ENCODE results near the gene TGFB1I1.

The TGFB1I1 gene

DNA sequence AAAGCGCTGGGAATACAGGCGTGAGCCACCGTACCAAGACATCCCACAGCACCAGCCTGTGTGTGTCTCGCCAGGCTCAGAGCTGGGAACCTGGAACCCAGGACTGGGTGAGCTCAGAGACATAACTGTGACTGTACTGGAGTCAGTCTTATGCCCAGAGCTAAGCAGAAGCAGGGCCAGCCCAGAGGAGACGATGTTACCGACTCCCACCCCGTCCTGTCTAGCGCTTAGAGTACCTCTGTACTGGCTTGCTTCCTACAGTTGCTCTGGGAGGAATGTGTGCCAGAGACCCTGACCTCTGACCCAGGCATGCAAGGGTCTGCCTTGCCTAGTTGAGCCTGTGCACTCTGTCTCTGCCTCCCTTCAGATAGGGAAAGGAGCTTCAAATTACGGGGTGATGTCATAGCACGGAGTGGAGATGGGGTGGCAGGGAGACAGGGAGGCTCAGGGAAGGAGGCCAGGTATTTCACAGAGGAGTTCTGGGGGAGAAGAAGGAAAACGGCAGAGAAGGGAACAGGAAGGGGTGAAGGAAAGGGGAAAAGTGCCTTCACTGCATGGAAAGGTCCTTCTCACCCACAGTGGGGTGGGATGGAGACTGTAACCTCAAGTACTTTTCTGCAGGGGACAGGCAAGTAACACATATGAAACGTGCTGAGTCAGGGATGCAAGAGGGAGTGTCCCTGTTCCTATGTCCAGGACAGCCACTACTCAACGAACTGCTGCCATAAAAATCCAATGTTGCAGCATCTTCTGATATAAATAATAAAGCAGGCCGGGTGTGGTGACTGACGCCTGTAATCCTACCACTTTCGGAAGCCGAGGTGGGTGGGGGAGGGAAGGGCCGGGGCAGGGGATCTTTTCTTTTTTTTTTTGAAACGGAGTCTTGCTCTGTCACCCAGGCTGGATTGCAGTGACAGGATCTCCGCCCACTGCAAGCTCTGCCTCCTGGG lies 18.4 kb upstream of the TGFB1I1 start:
- no peak for DNase-seq

DNA sequence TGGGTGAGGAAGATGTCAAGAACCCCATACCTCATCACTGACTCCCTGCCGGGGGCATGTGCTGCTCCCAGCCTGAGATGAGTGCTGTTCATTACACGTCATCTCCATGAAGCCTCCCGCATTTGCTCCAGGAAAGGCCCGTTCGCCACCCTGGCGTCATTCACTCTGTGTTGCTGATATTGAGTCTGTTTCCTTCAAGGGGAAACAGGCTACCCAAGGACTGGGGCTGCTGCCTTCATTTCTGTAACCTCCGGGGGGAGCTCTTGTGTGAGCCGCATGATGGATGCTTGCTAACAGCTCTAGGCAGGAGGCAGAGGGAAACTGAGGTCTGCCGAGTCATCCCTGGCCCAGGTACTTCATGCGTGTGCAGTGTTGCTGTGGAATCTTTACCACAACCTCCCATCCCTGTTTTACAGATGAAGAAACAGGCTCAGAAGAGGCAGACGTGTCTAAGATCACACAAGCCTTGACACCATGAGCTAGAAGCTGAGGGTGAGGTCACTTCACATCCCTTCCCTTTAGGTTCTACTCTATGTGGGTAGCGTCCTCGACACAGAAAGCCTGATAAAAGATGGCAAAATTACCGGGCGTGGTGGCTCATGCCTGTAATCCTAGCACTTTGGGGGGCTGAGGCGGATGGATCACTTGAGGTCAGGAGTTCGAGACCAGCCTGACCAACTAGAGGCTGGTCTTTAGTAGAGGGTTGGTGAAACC lies 16.2 kb upstream of the TGFB1I1 start:
- DNase-seq: no peak

DNA sequence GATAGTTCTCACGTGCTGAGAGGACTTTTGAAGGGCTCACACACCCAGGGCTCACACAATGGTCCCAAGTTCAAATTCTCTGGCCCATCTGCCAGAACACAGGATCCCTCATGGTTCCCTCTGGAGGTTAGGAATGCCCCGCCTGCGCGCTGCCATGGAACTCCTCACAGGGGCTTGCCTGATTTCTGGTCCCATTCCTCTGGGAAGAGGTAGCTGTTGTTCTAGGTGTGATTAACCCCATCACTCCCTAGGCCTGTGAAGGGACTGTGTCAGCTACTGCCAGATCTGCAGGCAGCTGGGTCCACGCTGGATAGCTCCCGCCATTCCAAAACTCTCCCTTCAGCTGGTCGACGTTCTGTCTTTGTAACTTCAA lies 15.0 kb upstream of the TGFB1I1 start:
- DNase-seq: no peak

DNA sequence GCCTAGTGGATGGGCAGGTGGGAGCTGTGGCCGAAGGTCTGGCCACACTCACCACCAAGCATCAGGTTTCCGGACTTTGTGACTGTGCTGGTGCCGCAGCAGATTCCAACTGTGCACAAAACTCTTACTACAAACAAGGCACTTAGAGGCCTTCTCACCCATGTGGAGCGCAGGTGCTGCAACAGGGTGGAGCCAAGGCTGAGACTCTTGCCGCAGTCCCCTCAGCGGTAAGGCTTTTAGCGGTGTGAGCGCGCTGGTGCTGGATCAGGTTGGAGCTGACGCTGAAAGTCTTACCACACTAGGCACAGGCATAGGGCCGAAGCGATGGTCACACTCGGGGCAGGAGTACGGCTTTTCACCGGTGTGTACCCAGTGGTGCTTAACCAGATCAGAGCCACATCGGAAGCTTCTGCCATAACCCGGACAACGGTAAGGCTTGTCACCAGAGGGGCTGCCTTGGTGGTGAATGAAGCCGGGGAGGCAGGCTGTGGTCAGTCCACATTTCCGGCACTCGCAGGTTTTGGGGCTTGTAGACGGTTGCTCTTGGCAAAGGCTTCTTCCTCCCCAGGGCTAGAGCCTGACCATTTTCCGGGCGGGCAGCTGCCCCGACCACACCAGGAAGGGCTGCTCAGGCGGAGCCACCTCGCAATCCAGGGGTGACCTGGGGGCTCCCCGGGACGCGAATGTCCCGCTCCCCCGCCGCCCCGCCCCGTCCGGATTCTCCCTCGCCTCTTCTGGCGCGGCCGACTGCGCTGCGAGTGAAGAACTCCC lies 13.7 kb upstream of the TGFB1I1 start:
- peak; percentile 61 for DNase-seq

DNA sequence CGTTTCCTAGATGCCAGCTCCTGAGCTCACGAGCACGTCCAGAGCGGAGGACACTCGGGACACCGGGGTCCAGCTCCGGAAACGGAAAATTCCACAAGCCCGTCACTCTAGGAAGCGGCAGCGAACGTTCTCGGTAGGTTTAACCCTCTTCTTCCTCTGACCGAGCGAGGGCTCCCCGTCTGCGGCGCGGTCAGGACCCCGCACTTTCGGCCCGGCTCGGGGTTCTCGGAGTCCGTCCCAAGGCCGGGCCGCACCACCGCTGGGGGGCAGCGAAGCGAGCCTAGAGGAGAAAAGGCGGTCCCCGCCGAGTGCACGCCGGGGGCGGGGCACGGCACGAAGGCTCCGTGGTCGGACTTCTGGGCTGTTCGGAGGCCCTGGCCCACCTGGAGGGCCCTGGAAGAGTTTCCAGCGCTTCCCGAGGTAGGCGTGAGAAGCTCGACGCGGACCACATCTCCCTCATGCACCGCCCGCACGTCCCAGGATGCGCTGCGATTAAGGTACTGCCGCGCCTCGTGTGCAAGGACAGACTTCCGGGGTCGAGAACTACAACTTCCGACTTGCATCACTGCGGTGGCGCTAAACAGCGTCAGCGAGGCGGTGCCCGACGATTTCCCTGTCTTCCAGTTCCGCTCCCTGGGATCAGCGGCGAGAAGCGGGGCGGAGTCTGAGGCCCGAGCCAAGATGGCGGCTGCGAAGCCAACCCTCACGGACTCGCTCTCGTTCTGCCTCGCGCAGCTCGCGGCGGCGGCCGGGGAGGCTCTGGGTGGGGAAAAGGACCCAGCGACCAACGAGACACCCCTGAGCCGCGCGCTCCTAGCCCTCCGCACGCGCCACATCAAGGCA lies 12.9 kb upstream of the TGFB1I1 start, which contains the start of gene ARMC5:
Gene ARMC5 (plus strand): TSS at position 658 of the 843 bp plus-strand sequence. CDS start 24 bp downstream, at position 682.
- DNase-seq: peak; percentile 94

DNA sequence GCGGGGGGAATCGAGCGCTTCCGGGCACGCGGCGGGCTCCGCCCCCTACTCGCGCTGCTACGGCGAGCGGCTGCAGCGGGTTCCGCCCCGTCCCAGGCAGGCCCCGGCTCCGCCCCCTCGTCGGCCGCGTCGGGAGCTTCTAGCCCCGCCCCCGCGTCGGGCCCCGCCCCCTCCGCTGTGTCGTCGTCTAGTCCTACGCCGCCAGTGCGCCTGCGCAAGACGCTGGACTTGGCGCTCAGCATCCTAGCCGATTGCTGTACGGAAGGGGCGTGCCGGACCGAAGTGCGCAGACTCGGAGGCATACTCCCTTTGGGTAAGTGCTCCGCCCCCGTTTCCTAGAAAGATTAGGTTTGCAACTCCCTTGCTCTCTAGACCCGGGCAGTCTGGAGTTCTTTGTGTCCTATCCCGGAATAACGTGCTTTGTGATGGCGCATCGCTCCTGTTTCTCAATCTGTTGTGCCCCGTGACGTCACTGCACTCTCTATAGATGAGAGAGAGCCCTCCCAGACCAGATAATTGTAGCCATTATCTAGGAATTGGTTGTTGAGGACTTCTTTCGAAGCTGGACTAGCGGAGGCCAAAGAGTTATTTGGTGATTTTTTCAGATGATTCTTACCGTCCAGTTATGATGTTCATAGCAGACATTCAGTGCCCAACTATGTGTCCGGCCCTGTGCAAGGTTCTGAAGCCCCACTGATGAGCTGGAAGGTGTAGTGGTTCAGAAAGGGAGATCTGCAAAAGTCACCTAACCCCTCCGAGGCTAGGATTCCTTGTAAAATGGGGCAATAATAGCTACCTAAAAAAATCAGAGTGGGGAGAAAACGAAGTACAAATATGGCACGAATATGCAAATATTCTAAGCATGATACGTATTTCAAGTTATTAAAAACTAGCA lies 12.0 kb upstream of the TGFB1I1 start:
- DNase-seq: peak; percentile 100

DNA sequence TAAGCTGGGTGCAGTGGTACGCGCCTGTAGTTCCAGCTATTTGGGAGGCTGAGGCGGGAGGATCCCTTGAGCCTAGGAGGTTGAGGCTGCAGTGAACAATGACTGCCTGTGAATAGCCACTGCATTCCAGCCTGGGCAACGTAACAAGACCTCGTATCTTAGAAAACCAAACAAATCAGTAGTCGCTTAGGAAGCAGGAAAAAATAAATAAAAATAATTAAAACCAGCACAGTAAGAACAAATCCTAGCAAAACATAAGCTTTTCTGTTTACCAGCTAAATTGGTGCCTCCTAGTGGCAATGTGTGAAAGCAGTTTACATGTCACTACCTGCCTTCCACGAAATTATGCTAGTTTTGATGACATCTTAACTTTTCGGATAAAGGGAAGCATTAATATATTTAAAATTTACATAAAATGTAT lies 11.4 kb upstream of the TGFB1I1 start:
- DNase-seq: no peak

DNA sequence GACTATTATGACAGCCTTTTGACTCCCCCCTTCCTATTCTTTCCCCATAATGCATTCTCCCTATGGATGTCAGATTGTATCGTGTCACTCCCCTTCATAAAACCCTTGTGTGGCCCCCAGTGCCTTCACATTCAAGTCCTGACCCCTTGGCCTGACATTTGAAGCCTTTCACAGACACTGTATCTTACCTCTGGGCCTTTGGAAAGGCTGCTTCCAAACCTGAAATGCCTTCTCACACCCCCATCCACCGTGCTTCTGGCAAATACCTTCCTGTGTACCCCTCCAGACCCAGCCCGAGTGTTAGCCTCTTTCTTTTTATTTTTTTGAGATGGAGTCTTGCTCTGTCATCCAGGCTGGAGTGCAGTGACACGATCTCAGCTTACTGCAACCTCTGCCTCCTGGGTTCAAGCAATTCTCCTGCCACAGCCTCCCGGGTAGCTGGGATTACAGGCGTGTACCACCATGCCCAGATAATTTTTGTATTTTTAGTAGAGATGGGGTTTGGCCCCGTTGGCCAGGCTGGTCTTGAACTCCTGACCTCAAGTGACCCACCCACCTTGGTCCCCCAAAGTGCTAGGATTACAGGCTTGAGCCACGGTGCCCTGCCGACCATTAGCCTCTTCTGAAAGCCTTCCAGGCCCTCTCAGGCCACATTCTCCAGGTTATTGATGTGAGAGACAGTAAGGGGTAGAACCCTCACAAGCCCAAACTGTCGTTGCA lies 10.6 kb upstream of the TGFB1I1 start:
- no peak for DNase-seq

DNA sequence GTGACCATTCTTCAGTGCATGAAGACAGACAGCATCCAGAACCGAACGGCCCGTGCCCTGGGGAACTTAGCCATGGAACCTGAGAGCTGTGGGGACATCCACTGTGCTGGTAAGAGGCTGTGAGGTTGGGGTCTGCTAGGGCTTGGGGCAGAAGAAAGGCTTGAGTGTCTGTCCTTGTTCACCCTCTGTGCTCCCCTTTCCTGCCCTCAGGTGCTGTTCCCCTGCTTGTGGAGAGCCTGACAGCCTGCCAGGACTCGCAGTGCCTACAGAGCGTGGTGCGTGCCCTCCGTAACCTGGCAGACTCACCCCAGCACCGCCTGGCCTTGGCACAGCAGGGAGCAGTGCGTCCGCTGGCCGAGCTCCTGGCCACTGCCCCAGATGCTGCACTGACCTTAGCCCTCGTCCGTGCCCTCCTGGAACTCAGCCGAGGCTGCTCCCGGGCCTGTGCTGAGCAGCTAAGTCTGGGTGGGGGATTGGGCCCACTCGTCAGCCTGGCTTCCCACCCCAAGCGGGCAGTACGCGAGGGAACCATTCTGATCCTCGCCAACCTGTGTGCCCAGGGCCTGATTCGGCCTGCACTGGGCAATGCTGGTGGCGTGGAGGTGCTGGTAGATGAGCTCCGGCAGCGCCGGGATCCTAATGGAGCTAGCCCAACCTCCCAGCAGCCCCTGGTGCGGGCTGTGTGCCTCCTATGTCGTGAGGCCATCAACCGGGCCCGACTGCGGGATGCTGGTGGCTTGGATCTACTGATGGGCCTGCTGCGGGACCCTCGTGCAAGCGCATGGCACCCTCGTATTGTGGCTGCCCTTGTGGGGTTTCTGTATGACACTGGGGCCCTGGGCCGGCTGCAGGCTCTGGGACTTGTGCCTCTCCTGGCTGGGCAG lies 9.8 kb upstream of the TGFB1I1 start:
- DNase-seq: no peak

DNA sequence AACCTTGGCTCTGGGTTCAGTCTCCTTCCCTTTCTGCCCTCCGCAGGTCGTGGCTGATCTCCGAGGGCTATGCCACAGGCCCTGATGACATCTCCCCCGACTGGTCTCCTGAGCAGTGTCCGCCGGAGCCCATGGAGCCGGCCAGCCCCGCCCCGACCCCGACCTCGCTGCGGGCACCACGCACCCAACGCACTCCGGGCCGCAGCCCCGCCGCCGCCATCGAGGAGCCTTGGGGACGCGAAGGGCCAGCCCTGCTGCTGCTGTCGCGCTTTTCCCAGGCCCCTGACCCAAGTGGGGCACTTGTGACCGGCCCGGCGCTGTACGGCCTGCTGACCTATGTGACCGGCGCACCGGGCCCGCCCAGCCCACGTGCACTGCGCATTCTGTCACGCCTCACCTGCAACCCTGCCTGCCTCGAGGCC lies 7.6 kb upstream of the TGFB1I1 start:
- no peak for DNase-seq

DNA sequence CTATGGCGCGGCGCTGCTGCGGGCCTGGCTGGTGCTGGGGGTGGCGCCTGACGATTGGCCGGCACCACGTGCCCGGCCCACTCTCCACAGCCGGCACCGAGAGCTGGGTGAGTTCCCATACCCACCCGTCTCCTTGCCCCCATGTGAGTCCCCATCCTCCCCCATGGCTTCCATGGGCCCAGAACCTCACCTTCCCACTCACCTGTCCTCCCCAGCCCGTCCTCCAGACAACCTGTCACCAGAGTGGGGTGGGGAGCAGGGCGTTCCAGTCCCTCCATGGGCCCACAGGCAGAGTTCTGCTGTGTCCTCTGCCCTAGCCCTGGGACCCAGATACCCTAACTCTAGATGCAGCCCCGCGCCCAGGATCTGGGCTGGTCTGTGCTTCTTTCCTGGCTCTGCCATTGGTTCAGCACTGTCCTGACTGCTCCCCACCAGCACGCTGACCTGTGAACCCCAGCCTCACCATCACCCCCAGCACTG lies 7.1 kb upstream of the TGFB1I1 start:
- DNase-seq: no peak

DNA sequence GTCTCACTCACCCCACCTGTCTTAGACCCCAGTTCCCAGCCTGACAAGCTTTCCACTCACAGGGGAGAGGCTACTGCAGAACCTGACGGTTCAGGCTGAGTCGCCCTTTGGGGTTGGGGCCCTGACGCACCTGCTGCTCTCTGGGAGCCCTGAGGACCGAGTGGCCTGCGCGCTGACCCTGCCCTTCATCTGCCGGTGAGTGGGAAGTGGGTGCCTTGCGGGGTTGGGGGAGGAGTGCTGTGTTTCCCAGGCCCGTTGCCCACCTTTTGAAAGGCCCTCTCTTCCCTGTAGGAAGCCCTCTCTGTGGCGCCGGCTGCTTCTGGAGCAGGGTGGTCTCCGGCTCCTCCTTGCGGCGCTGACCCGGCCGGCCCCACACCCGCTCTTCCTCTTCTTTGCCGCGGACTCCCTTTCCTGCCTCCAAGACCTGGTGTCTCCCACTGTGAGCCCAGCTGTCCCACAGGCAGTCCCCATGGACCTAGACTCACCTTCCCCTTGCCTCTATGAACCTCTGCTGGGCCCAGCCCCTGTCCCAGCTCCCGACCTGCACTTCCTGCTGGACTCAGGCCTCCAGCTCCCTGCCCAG lies 6.1 kb upstream of the TGFB1I1 start:
- DNase-seq: no peak

DNA sequence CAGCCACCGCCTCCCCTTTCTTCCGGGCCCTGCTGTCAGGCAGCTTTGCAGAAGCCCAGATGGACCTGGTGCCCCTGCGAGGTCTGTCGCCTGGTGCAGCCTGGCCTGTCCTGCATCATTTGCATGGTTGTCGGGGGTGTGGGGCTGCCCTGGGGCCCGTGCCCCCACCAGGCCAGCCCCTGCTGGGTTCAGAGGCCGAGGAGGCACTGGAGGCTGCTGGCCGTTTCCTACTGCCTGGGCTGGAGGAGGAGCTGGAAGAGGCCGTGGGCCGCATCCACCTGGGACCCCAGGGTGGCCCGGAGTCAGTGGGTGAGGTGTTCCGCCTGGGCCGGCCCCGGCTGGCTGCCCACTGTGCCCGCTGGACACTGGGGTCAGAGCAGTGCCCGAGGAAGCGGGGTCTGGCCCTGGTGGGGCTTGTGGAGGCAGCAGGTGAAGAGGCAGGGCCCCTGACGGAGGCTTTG lies 5.5 kb upstream of the TGFB1I1 start:
- no peak for DNase-seq

DNA sequence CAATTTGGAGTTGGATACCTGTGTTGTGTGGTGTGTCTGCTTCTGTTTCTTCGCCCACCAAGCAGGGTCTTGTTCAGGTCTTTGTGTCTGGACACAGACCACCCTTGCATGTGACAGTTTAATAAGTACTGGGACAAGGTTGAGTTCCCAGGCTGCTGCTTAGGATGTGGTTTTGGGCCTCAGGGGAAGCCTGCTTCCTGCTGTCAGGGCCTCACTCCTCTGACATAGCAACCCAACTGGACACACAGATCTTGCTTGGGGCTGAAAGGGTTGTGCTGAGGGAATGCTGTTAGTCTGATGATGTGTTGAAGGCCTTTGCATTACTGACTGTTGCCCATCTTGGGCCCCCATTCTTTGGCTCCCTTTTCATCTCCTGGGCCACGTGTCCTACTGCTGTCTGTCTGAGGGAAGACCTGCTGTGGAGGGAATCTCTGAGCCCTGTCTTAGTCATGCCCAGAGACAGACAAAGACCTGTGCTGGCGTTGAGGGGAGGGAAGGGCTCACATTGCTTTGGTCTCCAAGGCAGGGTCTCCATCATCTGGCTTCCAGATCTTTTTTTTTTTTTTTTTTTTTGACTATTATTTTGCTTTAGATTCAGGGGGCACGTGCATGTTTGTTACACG lies 4.7 kb upstream of the TGFB1I1 start:
- no peak for DNase-seq

DNA sequence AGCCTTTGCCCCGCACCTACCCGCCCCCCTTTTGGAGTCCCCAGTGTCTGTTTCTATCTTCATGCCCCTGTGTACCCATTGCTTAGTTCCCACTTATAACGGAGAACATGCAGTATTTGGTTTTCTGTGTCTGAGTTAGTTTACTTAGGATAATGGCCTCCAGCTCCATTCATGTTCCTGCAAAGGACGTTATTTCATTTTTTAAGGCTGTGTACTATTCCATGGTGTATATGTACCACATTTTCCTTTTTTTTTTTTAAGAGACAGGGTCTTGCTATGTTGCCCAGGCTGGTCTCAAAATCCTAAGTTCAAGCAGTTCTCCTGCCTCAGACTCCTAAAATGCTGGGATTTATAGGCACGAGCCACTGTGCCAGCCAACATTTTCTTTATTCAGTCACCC lies 4.1 kb upstream of the TGFB1I1 start:
- DNase-seq: no peak

DNA sequence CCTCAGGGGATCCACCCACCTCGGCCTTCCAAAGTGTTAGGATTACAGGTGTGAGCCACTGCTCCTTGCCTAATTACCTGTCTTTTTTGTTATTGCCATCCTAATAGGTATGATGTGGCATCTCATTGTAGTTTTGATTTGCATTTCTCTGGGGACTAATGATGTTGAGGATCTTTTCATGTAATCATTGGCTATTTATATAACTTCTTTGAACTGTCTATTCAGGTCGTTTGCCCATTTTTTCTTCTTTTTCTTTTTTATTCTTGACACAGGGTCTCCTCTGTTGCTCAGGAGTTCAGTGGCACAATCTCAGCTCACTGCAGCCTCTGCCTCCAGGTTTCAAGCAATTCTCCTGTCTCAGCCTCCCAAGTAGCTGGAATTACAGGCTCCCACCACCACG lies 1.3 kb upstream of the TGFB1I1 start:
- no peak for DNase-seq

DNA sequence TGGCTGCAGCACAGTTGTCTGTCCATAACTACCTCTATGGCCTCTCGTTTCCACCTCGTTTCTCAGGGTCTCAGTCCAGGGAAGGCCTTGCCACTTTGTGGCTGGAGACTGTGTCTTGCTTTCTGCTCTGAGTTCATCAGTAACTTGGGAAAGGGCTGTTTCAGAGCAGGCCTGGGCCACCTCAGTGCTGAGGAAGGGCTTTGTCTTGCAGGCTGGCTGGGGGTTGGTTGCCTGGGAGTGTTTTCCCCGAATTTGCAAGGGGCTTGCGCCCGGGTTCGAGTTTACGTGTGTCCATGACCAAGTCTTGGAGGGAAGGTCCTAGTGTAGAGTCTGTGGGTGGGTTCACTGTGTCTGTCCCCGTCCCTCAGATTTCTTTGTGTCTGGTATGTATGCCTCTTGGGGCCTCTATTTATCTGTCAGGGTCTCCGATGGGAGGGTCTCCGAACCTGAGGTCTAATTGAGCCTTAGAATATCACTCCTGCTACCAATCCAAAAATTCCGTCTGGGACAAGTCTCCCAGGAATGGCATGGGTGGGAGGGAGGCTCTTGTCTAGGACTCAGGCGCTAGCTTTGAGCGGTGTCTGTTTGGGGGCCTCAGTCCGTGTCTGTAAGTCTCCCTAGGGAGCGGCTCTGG lies 594 bp upstream of the TGFB1I1 start:
- no peak for DNase-seq

DNA sequence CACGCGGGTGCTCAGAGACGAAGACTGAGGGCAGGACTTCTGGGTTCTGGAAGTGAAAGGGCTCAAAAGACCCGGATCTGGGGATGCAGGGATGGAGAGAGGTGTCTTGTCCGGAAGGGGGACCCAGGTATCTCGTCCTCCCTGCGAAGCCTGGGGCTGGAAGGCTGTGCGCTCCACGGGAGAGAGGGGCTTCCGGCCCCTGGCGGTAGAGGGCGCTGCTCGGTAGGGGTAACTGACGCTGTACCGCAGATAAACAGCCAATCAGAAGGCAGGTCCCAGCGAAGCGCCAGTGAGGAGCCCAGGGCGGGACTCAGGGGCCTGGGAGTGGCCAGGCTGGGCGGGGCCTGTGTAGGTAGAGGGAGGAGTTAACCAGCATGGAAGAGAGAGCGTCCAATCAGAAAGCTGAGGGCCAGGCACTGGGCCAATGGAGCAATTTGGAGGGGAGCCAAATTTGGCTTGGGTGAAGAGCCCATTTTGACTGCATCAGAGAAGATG lies 804 bp downstream of the TGFB1I1 start:
- DNase-seq: no peak

Measured in activated gamma-delta T cell treated with Interleukin-2 at 50 U/mL for 16 hours (primary cell).